ENCODE results near the gene FOXI3. TPM values are rescaled to one million over a fixed set of nuclear protein-coding genes. Genes with fewer than 3 reads are reported as not detected.
"Not testable (repeated sequence)": the region's sequence is repeated elsewhere in the genome, so short reads cannot be mapped to it uniquely, and the experiment has no call there.

FOXI3 gene
- total RNA-seq, 1 donor from 2014 or later = 0.57 TPM

DNA sequence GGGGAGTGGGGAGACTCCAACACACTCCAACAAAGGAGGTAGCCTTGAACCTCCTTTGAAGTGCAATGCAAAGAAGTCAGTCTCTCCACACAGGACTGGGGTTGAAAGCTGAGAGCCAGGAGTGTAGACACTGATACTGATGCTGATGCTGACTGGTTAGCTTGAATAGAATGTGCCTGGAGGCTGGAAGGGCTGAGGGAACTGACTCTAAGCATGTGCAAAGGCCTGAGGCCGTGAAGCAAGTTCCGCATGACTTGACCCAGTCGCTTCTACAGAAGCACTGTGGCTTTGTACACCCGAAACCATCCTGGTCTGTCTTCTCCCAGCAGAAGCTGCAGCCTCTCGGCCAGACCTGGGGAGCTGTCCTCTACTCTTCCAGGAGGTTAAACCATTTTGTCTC, 10.4 kb downstream of the FOXI3 start:
- no peak for DNase-seq (ENCODE audit: low spot score, unreplicated experiment)
- Mint-ChIP-seq H3K27me3 (peaks cover 36% of the 10 kb centered on the region), H3K4me3 (ENCODE audit: low read depth) (no peak overlapping the region), H3K4me1 (ENCODE audit: low read depth) (no peaks in the 10 kb centered on the region), H3K36me3 (ENCODE audit: insufficient read depth) (no peaks in the 10 kb centered on the region), H3K27ac (no peak overlapping the region), H3K9me3 (ENCODE audit: low read depth) (no peaks in the 10 kb centered on the region)
- no peak for TF ChIP-seq CTCF (IDR thresholded peaks at IDR 0.05; ENCODE audit: unreplicated experiment)

GRCh38 chr2:88437010-88437409, 15.5 kb downstream of the FOXI3 start:
- Mint-ChIP-seq H3K27me3 (peaks cover 31% of the 10 kb centered on the region), H3K27ac (no peak overlapping the region), H3K9me3 (ENCODE audit: low read depth) (no peaks in the 10 kb centered on the region), H3K4me1 (ENCODE audit: low read depth) (no peaks in the 10 kb centered on the region), H3K36me3 (ENCODE audit: insufficient read depth) (no peaks in the 10 kb centered on the region), H3K4me3 (ENCODE audit: low read depth) (no peak overlapping the region)
- no peak for TF ChIP-seq CTCF (IDR thresholded peaks at IDR 0.05; ENCODE audit: unreplicated experiment)
- DNase-seq (ENCODE audit: low spot score, unreplicated experiment) = no peak

- TF ChIP-seq CTCF (IDR thresholded peaks at IDR 0.05; ENCODE audit: unreplicated experiment) = no peak
- Mint-ChIP-seq H3K27ac (no peak overlapping the region), H3K9me3 (ENCODE audit: low read depth) (peaks cover 4% of the 10 kb centered on the region), H3K4me1 (ENCODE audit: low read depth) (no peaks in the 10 kb centered on the region), H3K27me3 (no peaks in the 10 kb centered on the region), H3K4me3 (ENCODE audit: low read depth) (no peak overlapping the region), H3K36me3 (ENCODE audit: insufficient read depth) (no peaks in the 10 kb centered on the region)
- no peak for DNase-seq (ENCODE audit: low spot score, unreplicated experiment)
Measured at GRCh38 chr2:88429929-88430328, 22.6 kb downstream of the FOXI3 start.

GRCh38 chr2:88423733-88424132, 28.8 kb downstream of the FOXI3 start:
- Mint-ChIP-seq H3K27me3 (peaks cover 3% of the 10 kb centered on the region), H3K27ac (no peak overlapping the region), H3K4me1 (ENCODE audit: low read depth) (no peaks in the 10 kb centered on the region), H3K4me3 (ENCODE audit: low read depth) (no peak overlapping the region), H3K9me3 (ENCODE audit: low read depth) (no peaks in the 10 kb centered on the region), H3K36me3 (ENCODE audit: insufficient read depth) (no peaks in the 10 kb centered on the region)
- no peak for DNase-seq (ENCODE audit: low spot score, unreplicated experiment)
- TF ChIP-seq CTCF (IDR thresholded peaks at IDR 0.05; ENCODE audit: unreplicated experiment) = no peak

DNA sequence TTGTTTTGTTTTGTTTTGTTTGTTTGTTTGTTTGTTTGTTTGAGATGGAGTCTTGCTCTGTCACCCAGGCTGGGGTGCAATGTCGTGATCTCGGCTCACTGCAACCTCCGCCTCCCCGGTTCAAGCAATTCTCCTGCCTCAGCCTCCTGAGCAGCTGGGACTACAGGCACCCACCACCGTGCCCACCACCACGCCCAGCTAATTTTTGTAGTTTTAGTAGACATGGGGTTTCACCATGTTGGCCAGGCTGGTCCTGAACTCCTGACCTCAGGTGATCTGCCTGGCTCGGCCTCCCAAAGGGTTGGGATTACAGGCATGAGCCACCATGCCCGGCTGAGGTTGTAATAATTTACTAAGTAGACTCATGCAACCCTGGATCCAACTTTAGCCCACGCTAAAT, 33.4 kb downstream of the FOXI3 start:
- not testable (repeated sequence) for H3K36me3 Mint-ChIP-seq (ENCODE audit: insufficient read depth); H3K9me3 Mint-ChIP-seq (ENCODE audit: low read depth); H3K4me1 Mint-ChIP-seq (ENCODE audit: low read depth); H3K4me3 Mint-ChIP-seq (ENCODE audit: low read depth); DNase-seq (ENCODE audit: low spot score, unreplicated experiment); H3K27ac Mint-ChIP-seq
- peaks cover 17% of the 10 kb centered on the region for H3K27me3 Mint-ChIP-seq

DNA sequence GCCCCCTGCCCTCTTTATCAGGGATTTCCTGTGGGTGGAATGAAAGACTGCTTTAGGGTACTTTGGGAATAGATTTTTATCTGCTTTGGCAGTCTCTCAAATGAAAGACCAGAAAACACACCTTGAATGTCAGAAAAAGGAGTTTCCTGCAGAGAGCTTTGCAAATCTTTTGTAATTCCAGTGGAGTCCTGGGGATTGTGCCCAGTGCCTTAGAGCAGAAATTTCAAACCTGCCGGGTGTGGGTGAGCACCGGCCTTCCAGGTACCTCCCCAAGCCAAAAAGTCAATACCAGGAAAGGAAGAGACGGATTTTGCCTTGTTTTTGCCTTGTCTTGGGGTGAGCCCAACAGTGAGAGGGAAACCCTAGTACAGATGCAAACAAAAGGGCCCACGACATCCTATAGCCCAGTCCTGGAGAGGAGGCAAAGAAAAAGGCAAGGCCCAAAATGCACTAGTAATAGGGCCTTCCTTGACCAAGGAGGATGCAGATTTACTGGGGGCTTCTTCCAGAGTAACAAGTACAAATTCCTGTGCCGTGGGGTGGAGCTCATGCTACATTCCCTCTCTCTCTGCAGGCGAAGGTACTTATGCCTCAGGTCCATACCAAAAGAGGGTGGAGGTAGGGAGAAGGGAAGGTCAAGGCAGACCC, 36.4 kb downstream of the FOXI3 start:
- Mint-ChIP-seq H3K27ac (no peak overlapping the region), H3K36me3 (ENCODE audit: insufficient read depth) (no peaks in the 10 kb centered on the region), H3K27me3 (peaks cover 14% of the 10 kb centered on the region), H3K4me1 (ENCODE audit: low read depth) (no peaks in the 10 kb centered on the region), H3K4me3 (ENCODE audit: low read depth) (no peak overlapping the region), H3K9me3 (ENCODE audit: low read depth) (no peaks in the 10 kb centered on the region)
- TF ChIP-seq CTCF (IDR thresholded peaks at IDR 0.05; ENCODE audit: unreplicated experiment) = no peak
- DNase-seq (ENCODE audit: low spot score, unreplicated experiment) = no peak

DNA sequence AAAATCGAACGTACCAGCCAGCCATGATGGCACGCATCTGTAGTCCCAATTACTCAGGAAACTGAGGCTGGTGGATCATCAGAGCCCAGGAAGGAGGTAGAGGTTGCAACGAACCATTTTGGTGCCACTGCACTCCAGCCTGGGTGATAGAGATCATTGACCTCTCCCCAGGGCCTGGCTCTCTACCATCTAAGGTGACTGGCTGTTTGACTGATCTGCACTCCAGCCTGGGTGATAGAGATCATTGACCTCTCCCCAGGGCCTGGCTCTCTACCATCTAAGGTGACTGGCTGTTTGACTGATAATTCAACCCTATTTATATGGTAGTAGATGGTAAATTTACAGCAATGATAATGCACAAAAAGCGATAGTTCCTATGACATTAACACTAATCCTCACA, 43.6 kb downstream of the FOXI3 start:
- DNase-seq (ENCODE audit: low spot score, unreplicated experiment); H3K4me1 Mint-ChIP-seq (ENCODE audit: low read depth); H3K4me3 Mint-ChIP-seq (ENCODE audit: low read depth); H3K27ac Mint-ChIP-seq; H3K9me3 Mint-ChIP-seq (ENCODE audit: low read depth); H3K27me3 Mint-ChIP-seq; H3K36me3 Mint-ChIP-seq (ENCODE audit: insufficient read depth): not testable (repeated sequence)

Data from progenitor cell of endocrine pancreas (in vitro differentiated cells).